D341Med (cell line): ENCODE data around the gene CD300LG.

Experiments used
- DNase-seq: peaks from one replicate; pipeline ENCODE4 v3.0.0; 2012; ENCODE audit warnings: low spot score

Gene CD300LG

GRCh38 chr17:43907425-43907981 lies 60.5 kb downstream of the CD300LG start, which contains the start of gene MPP2:
Gene MPP2 (minus strand): TSS chr17:43907536. CDS start chr17:43904460, 3,076 bp downstream.
- DNase-seq = peak; percentile 92

DNA sequence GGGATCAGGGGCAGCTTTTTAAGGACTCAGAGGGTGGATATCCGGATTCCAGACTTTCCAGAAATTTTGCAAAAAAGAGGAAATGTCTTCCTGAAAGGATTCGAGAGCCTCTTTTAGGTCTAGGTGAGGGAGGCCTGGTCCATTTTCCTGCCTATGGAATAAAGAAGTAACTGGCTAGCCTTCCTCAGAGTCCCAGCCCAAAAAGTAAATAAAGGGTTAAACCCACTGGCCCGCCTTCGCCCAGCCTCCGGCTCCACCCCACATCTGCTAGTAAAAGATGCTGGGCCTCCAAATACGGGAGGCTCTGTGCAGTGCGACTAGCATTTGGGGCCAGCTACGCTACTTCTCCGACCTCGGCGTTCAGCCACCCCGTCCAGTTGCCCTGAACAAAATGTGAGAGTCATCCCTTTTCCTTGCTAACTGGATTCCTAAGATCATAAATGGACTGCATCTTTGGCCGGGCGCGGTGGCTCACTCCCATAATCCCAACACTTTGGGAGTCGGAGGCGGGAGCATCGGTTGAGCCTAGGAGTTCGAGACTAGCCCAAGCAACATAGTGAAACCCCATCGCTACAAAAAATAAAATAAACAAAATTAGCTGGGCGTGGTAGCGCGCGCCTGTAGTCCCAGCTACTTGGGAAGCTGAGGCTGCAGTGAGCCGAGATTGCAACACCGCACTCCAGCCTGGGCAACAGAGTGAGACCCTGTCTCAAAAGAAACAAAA lies 61.2 kb downstream of the CD300LG start:
- DNase-seq = peak; percentile 90

GRCh38 chr17:43909537-43910231 lies 62.7 kb downstream of the CD300LG start:
- DNase-seq = no peak

- no peak for DNase-seq
Observed at GRCh38 chr17:43911904-43912303, 64.9 kb downstream of the CD300LG start.

DNA sequence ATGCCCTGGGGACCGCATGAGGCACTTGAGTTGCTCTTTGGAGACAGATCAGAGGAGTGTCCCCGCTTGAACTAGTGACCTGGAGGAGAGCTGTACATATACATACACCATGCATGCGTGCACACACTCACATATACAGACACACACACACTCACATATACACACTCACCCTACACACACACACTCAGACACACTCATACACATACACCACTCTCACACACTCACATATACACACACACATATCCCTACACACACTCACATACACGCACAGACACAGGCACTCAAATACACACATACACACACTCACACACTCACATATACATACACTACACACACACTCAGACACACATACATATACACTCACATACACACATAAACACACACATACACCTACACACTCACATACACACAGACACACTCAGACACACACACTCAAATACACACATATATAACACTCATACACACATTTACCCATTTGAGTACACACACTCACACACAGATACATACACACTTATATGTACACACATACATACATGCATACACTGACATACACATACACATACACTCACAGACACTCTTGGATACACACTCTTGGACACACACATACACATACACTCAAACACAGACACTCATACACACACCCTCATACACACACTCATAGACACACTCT lies 65.8 kb downstream of the CD300LG start:
- DNase-seq = no peak
